Suprapubic skin (tissue), 4 donors: Measurements from ENCODE around the gene ARHGAP4. TPM values are rescaled to one million over a fixed set of nuclear protein-coding genes. Genes with fewer than 3 reads are reported as not detected.

Experiments
- DNase-seq, 2 donors: peaks; one replicate each; pipeline ENCODE4 v3.0.0-alpha.2; 2019; ENCODE audit warnings: low spot score in 2 of 2
- H3K27ac ChIP-seq: fragments of 200-600 bp; sonication (generic); one replicate; pipeline ENCODE4 v1.5.1; 2019
- H3K27me3 ChIP-seq: fragments of 200-600 bp; sonication (generic); one replicate; pipeline ENCODE4 v1.5.1; 2019
- H3K36me3 ChIP-seq: fragments of 200-600 bp; sonication (generic); one replicate; pipeline ENCODE4 v1.5.1; 2019
- H3K4me1 ChIP-seq: fragments of 200-600 bp; sonication (generic); one replicate; pipeline ENCODE4 v1.5.1; 2019
- H3K4me3 ChIP-seq: fragments of 200-600 bp; sonication (generic); one replicate; pipeline ENCODE4 v1.5.1; 2019; ENCODE audit warnings: mild to moderate bottlenecking
- H3K9me3 ChIP-seq: fragments of 200-600 bp; sonication (generic); one replicate; pipeline ENCODE4 v1.5.1; 2019
- EP300 ChIP-seq: sonication (generic); formaldehyde crosslinking; IDR thresholded peaks from one replicate; pipeline ENCODE4 v1.6.1; 2017; ENCODE audit warnings: antibody characterized with exemption
- POLR2A ChIP-seq, 2 donors: fragments of 450-650 bp; IDR thresholded peaks; one replicate each; pipeline ENCODE4 v1.6.1; 2017; ENCODE audit warnings: antibody characterized with exemption in 2 of 2, mild to moderate bottlenecking in 2 of 2, moderate library complexity in 2 of 2
- POLR2AphosphoS5 ChIP-seq, 3 donors: sonication (generic); formaldehyde crosslinking; IDR thresholded peaks; one replicate each; pipeline ENCODE4 v1.6.1; 2017; ENCODE audit warnings: antibody characterized with exemption in 3 of 3
- WGBS: methylation state at CpG from one replicate; pipeline ENCODE4 v1.1.5; 2018; 5-methylcytosine and 5-hydroxymethylcytosine counted together
- total RNA-seq, 4 donors: library from RNA; depleted of rRNA; stranded (reverse); fragments of >200 nt; gene quantifications; one replicate each; pipeline ENCODE4 v1.1.0, GENCODE V29; 2016
- TF ChIP-seq, protein P1 (sequence below), 2 donors: fragments of 200-600 bp in 1 of 2; fragments of 450-650 bp in 1 of 2; sonication (generic) in 1 of 2; IDR thresholded peaks; one replicate each; pipeline ENCODE4 v1.5.1; 2016 to 2019; ENCODE audit warnings: antibody characterized with exemption in 2 of 2, mild to moderate bottlenecking in 1 of 2, moderate library complexity in 1 of 2

Gene ARHGAP4
- 10 to 100 TPM in 2 of 4 donors, 1 to 10 TPM in 2; 4.8 to 17.6 (median 9.6) TPM for total RNA-seq

DNA sequence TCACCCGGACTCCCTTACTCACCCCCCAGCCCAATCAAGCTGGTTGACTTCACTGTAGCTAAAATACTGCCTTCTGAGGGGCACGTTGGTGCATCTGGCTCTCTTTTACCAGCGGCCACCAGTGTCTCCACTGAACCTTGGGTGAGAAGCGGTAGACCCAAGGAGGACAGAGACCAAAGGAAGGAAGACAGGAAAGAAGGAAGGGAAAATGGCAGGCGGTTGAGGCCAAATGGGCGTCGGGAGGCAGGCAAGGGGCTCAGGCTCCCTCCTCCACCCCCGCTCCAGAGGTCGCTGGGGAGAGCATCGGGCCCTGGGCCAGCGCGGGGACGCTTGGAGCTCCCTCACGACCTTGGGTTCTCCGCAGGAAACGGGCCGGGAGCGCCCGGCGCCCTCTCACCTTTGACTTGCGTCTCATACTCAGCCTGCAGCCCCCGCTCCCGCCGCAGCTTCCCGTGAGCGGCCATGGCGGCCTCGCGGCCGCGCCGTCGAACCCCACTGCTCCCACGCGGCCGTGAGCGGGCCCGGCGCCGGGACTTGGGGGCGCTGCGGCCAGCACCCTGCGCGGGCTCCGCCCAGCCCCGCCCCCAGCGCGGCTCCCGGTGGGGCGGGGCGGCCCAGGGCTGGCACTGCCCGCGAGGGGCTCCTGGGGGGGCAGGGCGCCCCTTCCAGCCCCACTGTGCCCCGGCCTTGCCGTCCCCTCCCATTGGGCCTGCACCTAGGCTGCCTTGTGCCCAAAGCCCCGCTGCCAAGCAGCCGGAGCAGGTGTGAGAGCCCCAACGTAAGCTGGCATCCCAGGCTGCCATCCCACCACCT lies at the start of gene ARHGAP4:
TSS of gene ARHGAP4 (minus strand) at position 526 of the 813 bp plus-strand sequence. CDS start at position 464, 62 bp downstream.
- peak within 1 kb of the TSS; percentile 90 for H3K27ac ChIP-seq
- TF ChIP-seq EP300 (no peak), POLR2A (IDR thresholded peaks at IDR 0.05) (no peak), POLR2AphosphoS5 (IDR thresholded peaks at IDR 0.05) (no peak)
- DNase-seq, result no peak
- WGBS, result 62% methylated on average over 12 of the region's 59 CpGs
- no peaks in the 10 kb centered on the region for H3K27me3 ChIP-seq
- H3K4me1 ChIP-seq, result peaks cover 52% of the 10 kb centered on the region
- peak within 1 kb of the TSS; percentile 59 for H3K4me3 ChIP-seq
- peaks cover 7% of the 10 kb centered on the region for H3K36me3 ChIP-seq
- no peaks in the 10 kb centered on the region for H3K9me3 ChIP-seq

DNA sequence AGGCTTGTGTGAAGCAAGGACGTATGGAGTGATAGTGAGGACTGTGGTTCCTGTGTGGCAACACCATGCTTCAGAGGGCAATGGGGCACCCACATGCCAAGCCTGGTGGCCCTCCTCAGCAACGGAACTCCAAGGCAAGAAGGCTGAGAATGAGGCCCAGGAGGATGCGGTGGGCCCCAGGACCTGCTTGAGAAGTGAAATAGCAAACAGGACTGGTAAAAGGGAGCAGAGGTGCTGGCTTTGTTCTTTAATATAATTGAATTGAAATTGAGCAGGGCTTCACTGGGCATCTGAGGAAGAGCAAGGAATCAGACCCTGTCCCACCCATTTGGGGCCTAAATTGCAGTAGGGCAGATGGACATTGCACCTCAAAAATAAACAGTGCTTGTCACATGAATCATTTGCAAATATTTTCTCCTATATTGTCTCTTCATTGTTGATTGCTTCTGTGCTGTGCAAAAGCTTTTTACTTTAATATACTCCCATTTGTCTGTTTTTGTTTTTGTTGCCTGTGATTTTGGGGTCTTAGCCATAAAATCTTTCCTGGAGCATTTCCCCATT lies 48.7 kb upstream of the ARHGAP4 start:
- no peak for TF ChIP-seq EP300
- TF ChIP-seq, protein P1, sequence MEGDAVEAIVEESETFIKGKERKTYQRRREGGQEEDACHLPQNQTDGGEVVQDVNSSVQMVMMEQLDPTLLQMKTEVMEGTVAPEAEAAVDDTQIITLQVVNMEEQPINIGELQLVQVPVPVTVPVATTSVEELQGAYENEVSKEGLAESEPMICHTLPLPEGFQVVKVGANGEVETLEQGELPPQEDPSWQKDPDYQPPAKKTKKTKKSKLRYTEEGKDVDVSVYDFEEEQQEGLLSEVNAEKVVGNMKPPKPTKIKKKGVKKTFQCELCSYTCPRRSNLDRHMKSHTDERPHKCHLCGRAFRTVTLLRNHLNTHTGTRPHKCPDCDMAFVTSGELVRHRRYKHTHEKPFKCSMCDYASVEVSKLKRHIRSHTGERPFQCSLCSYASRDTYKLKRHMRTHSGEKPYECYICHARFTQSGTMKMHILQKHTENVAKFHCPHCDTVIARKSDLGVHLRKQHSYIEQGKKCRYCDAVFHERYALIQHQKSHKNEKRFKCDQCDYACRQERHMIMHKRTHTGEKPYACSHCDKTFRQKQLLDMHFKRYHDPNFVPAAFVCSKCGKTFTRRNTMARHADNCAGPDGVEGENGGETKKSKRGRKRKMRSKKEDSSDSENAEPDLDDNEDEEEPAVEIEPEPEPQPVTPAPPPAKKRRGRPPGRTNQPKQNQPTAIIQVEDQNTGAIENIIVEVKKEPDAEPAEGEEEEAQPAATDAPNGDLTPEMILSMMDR (IDR thresholded peaks at IDR 0.05), result no peak
- no peak for TF ChIP-seq POLR2A (IDR thresholded peaks at IDR 0.05)
- no peak for TF ChIP-seq POLR2AphosphoS5 (IDR thresholded peaks at IDR 0.05)
- Histone ChIP-seq H3K27ac (peak overlapping the region; percentile 98), H3K27me3 (no peaks in the 10 kb centered on the region), H3K36me3 (no peaks in the 10 kb centered on the region), H3K9me3 (no peaks in the 10 kb centered on the region), H3K4me3 (no peak overlapping the region), H3K4me1 (peaks cover 16% of the 10 kb centered on the region)
- no peak for DNase-seq
- 66% methylated on average over 3 of the region's 3 CpGs for WGBS

DNA sequence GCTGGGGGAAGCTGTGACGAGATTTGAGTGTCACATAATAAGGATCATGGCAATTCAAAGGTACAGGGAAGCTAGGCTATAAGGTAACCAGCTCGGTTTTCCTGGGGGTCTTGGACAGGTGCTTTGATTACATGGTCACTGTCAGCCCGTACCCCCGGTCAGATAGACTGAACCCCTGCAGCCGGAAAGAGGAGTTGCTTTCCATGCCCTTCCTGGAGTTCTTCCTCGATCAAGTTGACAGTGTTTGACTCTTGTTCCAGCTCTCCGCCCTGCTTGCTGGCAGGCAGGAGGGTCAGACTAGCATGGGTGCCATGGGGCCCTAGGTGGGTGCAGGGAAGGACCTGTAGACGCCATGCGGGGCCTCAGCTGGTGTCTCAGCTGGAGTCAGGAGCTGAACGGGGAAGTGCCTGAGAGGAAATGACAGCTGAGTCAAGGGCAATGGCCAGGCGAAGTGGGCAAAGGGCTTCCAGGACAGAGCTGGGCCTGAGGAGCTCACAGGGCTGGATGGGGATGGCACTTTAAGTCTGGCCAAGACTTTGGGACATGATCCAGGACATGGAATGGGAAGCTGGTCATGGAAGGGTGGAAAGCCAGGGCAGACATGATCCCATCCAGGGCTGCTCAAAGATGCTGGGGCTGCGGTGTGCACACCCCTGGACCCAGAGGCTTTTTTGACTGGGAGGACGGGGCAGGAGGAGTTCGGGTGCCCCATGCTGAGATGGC lies 48.1 kb upstream of the ARHGAP4 start:
- Histone ChIP-seq H3K36me3 (no peaks in the 10 kb centered on the region), H3K27me3 (no peaks in the 10 kb centered on the region), H3K9me3 (no peaks in the 10 kb centered on the region), H3K27ac (peak overlapping the region; percentile 98), H3K4me1 (peaks cover 22% of the 10 kb centered on the region), H3K4me3 (peak overlapping the region; percentile 60)
- 73% methylated on average over 13 of the region's 14 CpGs for WGBS
- peak in 1 of 2 donors; percentile 58 for DNase-seq
- TF ChIP-seq, protein P1 (IDR thresholded peaks at IDR 0.05), result no peak
- TF ChIP-seq POLR2A (IDR thresholded peaks at IDR 0.05) (no peak), EP300 (no peak), POLR2AphosphoS5 (IDR thresholded peaks at IDR 0.05) (no peak)

DNA sequence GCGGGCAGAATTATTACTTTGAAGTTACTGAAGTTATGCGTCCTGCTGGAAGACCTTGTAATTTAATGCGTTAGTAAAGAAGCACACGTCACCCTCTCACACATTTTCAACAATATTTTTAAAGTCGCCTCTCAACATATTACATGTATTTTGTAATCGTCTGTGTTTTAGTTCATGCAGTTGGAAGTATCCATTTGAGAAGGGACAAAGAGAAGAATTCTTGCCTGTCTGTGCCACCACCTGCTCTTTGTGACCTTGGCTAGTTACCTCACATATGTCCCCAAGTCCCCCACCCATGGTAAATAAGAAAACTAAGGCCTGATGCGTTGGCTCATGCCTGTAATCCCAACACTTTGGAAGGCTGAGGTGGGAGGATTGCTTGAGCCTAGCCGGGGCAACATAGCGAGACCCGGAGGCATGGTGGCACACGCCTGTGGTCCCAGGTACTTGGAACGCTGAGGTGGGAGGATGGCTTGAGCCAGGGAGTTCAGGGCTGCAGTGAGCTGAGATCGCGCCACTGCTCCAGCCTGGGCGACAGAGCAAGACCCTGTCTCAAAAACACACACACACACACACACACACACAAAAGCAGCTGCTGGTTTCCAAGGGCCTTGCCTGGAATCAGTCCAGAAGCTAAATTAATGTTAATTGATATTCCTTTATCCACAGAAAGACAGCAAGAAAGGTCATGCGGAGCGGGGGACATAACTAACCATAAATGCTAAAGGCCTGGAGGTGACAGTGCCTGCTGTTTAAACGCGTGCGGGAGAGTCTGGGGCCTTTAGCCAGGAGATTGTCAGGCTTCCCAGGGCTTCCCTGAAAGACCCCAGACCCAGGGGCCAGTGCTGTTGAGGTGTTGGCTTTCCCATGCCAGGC lies 47.3 kb upstream of the ARHGAP4 start:
- H3K27ac ChIP-seq, result peak overlapping the region; percentile 98
- TF ChIP-seq, protein P1 (IDR thresholded peaks at IDR 0.05), result no peak
- peaks cover 30% of the 10 kb centered on the region for H3K4me1 ChIP-seq
- DNase-seq, result peak in 1 of 2 donors; percentile 60
- H3K4me3 ChIP-seq, result peak overlapping the region; percentile 60
- no peaks in the 10 kb centered on the region for H3K9me3 ChIP-seq
- 53% methylated on average over 19 of the region's 20 CpGs for WGBS
- H3K27me3 ChIP-seq, result no peaks in the 10 kb centered on the region
- H3K36me3 ChIP-seq, result no peaks in the 10 kb centered on the region
